GM19025 (cell line): ENCODE data around the gene RTN3.
"Not testable (repeated sequence)": the region's sequence is repeated elsewhere in the genome, so short reads cannot be mapped to it uniquely, and the experiment has no call there.

ENCODE experiments used
- ATAC-seq: cut with Tn5 transposase; IDR thresholded peaks from one replicate; pipeline ENCODE4 v1.9.1; 2021; ENCODE audit warnings: mild to moderate bottlenecking, low read depth, moderate library complexity; ENCODE audit not compliant: unreplicated experiment

The RTN3 gene

GRCh38 chr11:63766531-63767235 is 85.4 kb downstream of the RTN3 start:
- ATAC-seq: no peak

- no peak for ATAC-seq
Measured at GRCh38 chr11:63767267-63767564, 85.9 kb downstream of the RTN3 start.

GRCh38 chr11:63767565-63768236 is 86.4 kb downstream of the RTN3 start:
- ATAC-seq: no peak

GRCh38 chr11:63768237-63769041 is 87.1 kb downstream of the RTN3 start, which contains the start of gene ZFTA:
TSS of gene ZFTA (minus strand) at chr11:63768775. CDS start at chr11:63768622, 153 bp downstream.
- no peak for ATAC-seq

- no peak for ATAC-seq
Measured at GRCh38 chr11:63769042-63769713, 87.9 kb downstream of the RTN3 start.

GRCh38 chr11:63769714-63770455 is 88.6 kb downstream of the RTN3 start:
- ATAC-seq: no peak

- no peak for ATAC-seq
Measured at GRCh38 chr11:63770763-63771162, 89.5 kb downstream of the RTN3 start.

- not testable (repeated sequence) for ATAC-seq
Measured at GRCh38 chr11:63771741-63772318, 90.5 kb downstream of the RTN3 start.

- no peak for ATAC-seq
Measured at GRCh38 chr11:63775191-63775590, 93.9 kb downstream of the RTN3 start.

GRCh38 chr11:63779039-63779438 is 97.7 kb downstream of the RTN3 start:
- ATAC-seq: no peak

- ATAC-seq: no peak
Measured at GRCh38 chr11:63782749-63783148, 101.4 kb downstream of the RTN3 start.

GRCh38 chr11:63783925-63784592 is 102.8 kb downstream of the RTN3 start:
- ATAC-seq: no peak

GRCh38 chr11:63785823-63786222 is 104.5 kb downstream of the RTN3 start:
- no peak for ATAC-seq

GRCh38 chr11:63791495-63792167 is 110.3 kb downstream of the RTN3 start:
- no peak for ATAC-seq

GRCh38 chr11:63793161-63793560 is 111.9 kb downstream of the RTN3 start:
- ATAC-seq: no peak

GRCh38 chr11:63795066-63795465 is 113.8 kb downstream of the RTN3 start:
- no peak for ATAC-seq

GRCh38 chr11:63800921-63801320 is 119.6 kb downstream of the RTN3 start:
- ATAC-seq: no peak

- no peak for ATAC-seq
Measured at GRCh38 chr11:63802637-63803414, 121.5 kb downstream of the RTN3 start.
